GM12878 (cell line): ENCODE measurements around the gene HSCB. TPM values are rescaled to one million over a fixed set of nuclear protein-coding genes. Genes with fewer than 3 reads are reported as not detected.

Source experiments
- CBFB ChIP-seq: IDR thresholded peaks from 2 replicates; pipeline ENCODE4 v1.6.1; 2016; ENCODE audit warnings: antibody characterized with exemption, low read depth
- CBX5 ChIP-seq: sonication (generic); IDR thresholded peaks from 2 replicates; pipeline ENCODE4 v1.6.1; 2016; ENCODE audit warnings: low read depth, moderate library complexity, mild to moderate bottlenecking, inconsistent platforms
- CEBPB ChIP-seq, 2 experiments: fragments of 150-350 bp in 1 of 2; IDR thresholded peaks; 2 replicates each; pipeline ENCODE4 v1.6.1; 2012 to 2014; ENCODE audit warnings: low read depth in 2 of 2, low read length in 2 of 2, borderline replicate concordance in 1 of 2, inconsistent platforms in 1 of 2
- CHD4 ChIP-seq: fragments of 200-600 bp; sonication (generic); IDR thresholded peaks from 2 replicates; pipeline ENCODE4 v1.6.1; 2016; ENCODE audit warnings: mild to moderate bottlenecking
- CREM ChIP-seq: IDR thresholded peaks from 2 replicates; pipeline ENCODE4 v1.6.1; 2014; ENCODE audit warnings: antibody characterized with exemption, low read depth
- GATAD2B ChIP-seq: fragments of 450-650 bp; conservative IDR thresholded peaks from 2 replicates; pipeline ENCODE4 v1.6.1; 2017; ENCODE audit warnings: low read depth, mild to moderate bottlenecking, moderate library complexity
- KLF5 ChIP-seq: fragments of 450-650 bp; IDR thresholded peaks from 2 replicates; pipeline ENCODE4 v1.6.1; 2014; ENCODE audit warnings: mild to moderate bottlenecking; ENCODE audit not compliant: partially characterized antibody
- MEF2A ChIP-seq: IDR thresholded peaks from 2 replicates; pipeline ENCODE4 v1.6.1; 2011; ENCODE audit warnings: low read depth, mild to moderate bottlenecking, low read length, moderate library complexity; ENCODE audit not compliant: insufficient read depth
- MTA2 ChIP-seq: fragments of 450-650 bp; IDR thresholded peaks from 2 replicates; pipeline ENCODE4 v1.6.1; 2016; ENCODE audit warnings: low read depth, mild to moderate bottlenecking, moderate library complexity
- MYC ChIP-seq: IDR thresholded peaks from 2 replicates; pipeline ENCODE4 v1.6.1; 2011; ENCODE audit warnings: mild to moderate bottlenecking, low read length, moderate library complexity, inconsistent platforms; ENCODE audit not compliant: insufficient read depth, insufficient replicate concordance, insufficient read length, severe bottlenecking
- NBN ChIP-seq: fragments of 450-650 bp; IDR thresholded peaks from 2 replicates; pipeline ENCODE4 v1.6.1; 2016
- PAX5 ChIP-seq: IDR thresholded peaks from 2 replicates; pipeline ENCODE4 v1.6.1; 2011; ENCODE audit warnings: low read depth, low read length, borderline replicate concordance
- POU2F2 ChIP-seq: IDR thresholded peaks from 3 replicates; pipeline ENCODE4 v1.6.1; 2011; ENCODE audit warnings: low read depth, mild to moderate bottlenecking, low read length, borderline replicate concordance
- RAD21 ChIP-seq: IDR thresholded peaks from 2 replicates; pipeline ENCODE4 v1.6.1; 2011; ENCODE audit warnings: mild to moderate bottlenecking, low read depth, low read length, moderate library complexity; ENCODE audit not compliant: insufficient read depth
- RB1 ChIP-seq: fragments of 450-650 bp; formaldehyde crosslinking; IDR thresholded peaks from 2 replicates; pipeline ENCODE4 v1.6.1; 2017; ENCODE audit warnings: mild to moderate bottlenecking, borderline replicate concordance
- RCOR1 ChIP-seq: conservative IDR thresholded peaks from 2 replicates; pipeline ENCODE4 v1.6.1; 2012; ENCODE audit warnings: low read depth, low read length, improper control_type of control experiment
- STAT3 ChIP-seq: IDR thresholded peaks from 2 replicates; pipeline ENCODE4 v1.6.1; 2011; ENCODE audit warnings: low read depth, low read length, improper control_type of control experiment
- TCF7 ChIP-seq: IDR thresholded peaks from 2 replicates; pipeline ENCODE4 v1.6.1; 2014; ENCODE audit warnings: antibody characterized with exemption, borderline replicate concordance
- ZNF384 ChIP-seq: IDR thresholded peaks from 2 replicates; pipeline ENCODE4 v1.6.1; 2012; ENCODE audit warnings: low read depth, mild to moderate bottlenecking, low read length, improper control_type of control experiment, borderline replicate concordance
- polyA plus RNA-seq, 11 experiments: library from polyadenylated mRNA; depleted of rRNA in 4 of 11; unstranded in 6 of 11; stranded (reverse) in 5 of 11; fragments of >200 nt; fragmentation: Nextera tagmentation in 4 of 11; fragmentation: Illumina TruSeq in 1 of 11; extraction: Ambion mirVana in 4 of 11; extraction: Trizol in 1 of 11; gene quantifications; 1 replicate in 1 of 11; 2 replicates in 10 of 11; pipeline versions ENCODE4 v1.2.1 to v1.2.3, GENCODE V29; 2011 to 2016; ENCODE audit warnings: inconsistent platforms in 2 of 11, missing spikeins in 2 of 11, low read depth in 1 of 11
- total RNA-seq, 4 experiments: library from RNA; depleted of rRNA in 3 of 4; stranded (reverse); fragments of >200 nt in 3 of 4; fragmentation: Illumina TruSeq in 1 of 4; extraction: Trizol in 1 of 4; gene quantifications; 2 replicates each; pipeline versions ENCODE4 v1.2.1 to v1.2.3, GENCODE V29; 2013 to 2021
- TF ChIP-seq, protein P1 (sequence below): fragments of 450-650 bp; IDR thresholded peaks from 2 replicates; pipeline ENCODE4 v1.6.1; 2017; ENCODE audit warnings: borderline replicate concordance
- TF ChIP-seq, protein P2 (sequence below): fragments of 450-650 bp; IDR thresholded peaks from 2 replicates; pipeline ENCODE4 v1.6.1; 2018; ENCODE audit warnings: borderline replicate concordance, mild to moderate bottlenecking; ENCODE audit not compliant: partially characterized antibody
- TF ChIP-seq, protein P3 (sequence below): fragments of 450-650 bp; IDR thresholded peaks from 2 replicates; pipeline ENCODE4 v1.6.1; 2017; ENCODE audit warnings: mild to moderate bottlenecking, low read depth, inconsistent platforms; ENCODE audit not compliant: poor library complexity, severe bottlenecking
- TF ChIP-seq, protein P4 (sequence below): fragments of 450-650 bp; IDR thresholded peaks from 2 replicates; pipeline ENCODE4 v1.6.1; 2016; ENCODE audit warnings: mild to moderate bottlenecking

Gene HSCB
- total and polyA plus RNA-seq, 10 of the 15 experiments (the other 5 are each of a cell fraction or from before 2014, with no cell fraction given) = 10.6 to 28.4 (median 20.8) TPM

DNA sequence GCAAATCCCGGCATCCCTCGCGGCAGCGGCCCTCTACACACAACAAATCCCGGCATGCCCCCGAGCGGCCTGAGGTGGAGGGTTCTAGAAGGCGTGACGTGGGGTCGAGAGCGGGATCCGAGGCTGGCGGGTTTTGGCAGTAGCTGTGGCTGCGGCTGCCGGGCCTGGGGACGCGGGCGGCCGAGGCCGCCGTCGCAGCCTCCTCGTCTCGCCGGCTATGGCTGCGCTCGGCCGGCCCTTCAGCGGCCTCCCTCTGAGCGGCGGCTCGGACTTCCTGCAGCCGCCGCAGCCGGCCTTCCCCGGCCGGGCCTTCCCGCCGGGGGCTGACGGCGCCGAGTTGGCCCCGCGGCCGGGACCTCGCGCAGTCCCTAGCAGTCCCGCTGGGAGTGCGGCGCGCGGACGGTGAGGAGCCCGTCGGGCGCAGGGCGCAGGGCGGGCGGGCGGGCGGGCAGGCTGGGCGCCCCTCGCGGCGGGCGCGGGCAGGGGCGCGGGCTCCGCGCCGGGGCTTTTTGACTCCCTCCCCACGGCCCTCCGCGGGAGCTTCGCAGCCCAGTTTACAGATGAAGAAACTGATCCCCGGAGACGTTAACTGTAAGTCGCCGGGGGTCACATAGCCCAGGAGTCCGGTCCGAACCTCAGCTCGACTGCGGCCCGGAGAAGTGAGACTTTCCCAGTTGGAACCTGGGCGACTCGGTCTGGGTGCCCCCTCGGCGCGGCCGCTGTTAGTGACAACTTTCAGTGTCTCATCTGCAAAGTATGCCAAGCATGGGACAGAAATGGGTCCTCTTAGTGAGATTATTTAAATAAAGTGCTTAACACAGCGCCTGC is 31.0 kb downstream of the HSCB start, which contains the start of gene CCDC117 (continued):
- TF ChIP-seq GATAD2B (peak; percentile 89), CEBPB (IDR thresholded peaks at IDR 0.05; ENCODE audit: borderline replicate concordance in 1 of 2, low read depth in 2 of 2, low read length in 2 of 2) (no peak), MEF2A (no peak), MTA2 (no peak), CREM (peak; percentile 92), POU2F2 (peak; percentile 78; the same call in 2 of the 3 replicates), RCOR1 (0 out of 2 replicates have a peak, but pooled peaks have one; percentile 31), CBX5 (no peak), KLF5 (no peak), PAX5 (peak; percentile 55; the same call in 1 of the 2 replicates), NBN (no peak), ZNF384 (no peak), STAT3 (peak; percentile 8; the same call in 1 of the 2 replicates), CHD4 (no peak), RAD21 (peak; percentile 13; the same call in 1 of the 2 replicates), CBFB (no peak), MYC (no peak), RB1 (peak; percentile 67; the same call in 1 of the 2 replicates), TCF7 (no peak)
- TF ChIP-seq, protein P1, sequence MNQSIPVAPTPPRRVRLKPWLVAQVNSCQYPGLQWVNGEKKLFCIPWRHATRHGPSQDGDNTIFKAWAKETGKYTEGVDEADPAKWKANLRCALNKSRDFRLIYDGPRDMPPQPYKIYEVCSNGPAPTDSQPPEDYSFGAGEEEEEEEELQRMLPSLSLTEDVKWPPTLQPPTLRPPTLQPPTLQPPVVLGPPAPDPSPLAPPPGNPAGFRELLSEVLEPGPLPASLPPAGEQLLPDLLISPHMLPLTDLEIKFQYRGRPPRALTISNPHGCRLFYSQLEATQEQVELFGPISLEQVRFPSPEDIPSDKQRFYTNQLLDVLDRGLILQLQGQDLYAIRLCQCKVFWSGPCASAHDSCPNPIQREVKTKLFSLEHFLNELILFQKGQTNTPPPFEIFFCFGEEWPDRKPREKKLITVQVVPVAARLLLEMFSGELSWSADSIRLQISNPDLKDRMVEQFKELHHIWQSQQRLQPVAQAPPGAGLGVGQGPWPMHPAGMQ = no peak
- TF ChIP-seq, protein P2, sequence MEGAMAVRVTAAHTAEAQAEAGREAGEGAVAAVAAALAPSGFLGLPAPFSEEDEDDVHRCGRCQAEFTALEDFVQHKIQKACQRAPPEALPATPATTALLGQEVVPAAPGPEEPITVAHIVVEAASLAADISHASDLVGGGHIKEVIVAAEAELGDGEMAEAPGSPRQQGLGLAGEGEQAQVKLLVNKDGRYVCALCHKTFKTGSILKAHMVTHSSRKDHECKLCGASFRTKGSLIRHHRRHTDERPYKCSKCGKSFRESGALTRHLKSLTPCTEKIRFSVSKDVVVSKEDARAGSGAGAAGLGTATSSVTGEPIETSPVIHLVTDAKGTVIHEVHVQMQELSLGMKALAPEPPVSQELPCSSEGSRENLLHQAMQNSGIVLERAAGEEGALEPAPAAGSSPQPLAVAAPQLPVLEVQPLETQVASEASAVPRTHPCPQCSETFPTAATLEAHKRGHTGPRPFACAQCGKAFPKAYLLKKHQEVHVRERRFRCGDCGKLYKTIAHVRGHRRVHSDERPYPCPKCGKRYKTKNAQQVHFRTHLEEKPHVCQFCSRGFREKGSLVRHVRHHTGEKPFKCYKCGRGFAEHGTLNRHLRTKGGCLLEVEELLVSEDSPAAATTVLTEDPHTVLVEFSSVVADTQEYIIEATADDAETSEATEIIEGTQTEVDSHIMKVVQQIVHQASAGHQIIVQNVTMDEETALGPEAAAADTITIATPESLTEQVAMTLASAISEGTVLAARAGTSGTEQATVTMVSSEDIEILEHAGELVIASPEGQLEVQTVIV = no peak
- TF ChIP-seq, protein P3, sequence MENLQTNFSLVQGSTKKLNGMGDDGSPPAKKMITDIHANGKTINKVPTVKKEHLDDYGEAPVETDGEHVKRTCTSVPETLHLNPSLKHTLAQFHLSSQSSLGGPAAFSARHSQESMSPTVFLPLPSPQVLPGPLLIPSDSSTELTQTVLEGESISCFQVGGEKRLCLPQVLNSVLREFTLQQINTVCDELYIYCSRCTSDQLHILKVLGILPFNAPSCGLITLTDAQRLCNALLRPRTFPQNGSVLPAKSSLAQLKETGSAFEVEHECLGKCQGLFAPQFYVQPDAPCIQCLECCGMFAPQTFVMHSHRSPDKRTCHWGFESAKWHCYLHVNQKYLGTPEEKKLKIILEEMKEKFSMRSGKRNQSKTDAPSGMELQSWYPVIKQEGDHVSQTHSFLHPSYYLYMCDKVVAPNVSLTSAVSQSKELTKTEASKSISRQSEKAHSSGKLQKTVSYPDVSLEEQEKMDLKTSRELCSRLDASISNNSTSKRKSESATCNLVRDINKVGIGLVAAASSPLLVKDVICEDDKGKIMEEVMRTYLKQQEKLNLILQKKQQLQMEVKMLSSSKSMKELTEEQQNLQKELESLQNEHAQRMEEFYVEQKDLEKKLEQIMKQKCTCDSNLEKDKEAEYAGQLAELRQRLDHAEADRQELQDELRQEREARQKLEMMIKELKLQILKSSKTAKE = no peak
- TF ChIP-seq, protein P4, sequence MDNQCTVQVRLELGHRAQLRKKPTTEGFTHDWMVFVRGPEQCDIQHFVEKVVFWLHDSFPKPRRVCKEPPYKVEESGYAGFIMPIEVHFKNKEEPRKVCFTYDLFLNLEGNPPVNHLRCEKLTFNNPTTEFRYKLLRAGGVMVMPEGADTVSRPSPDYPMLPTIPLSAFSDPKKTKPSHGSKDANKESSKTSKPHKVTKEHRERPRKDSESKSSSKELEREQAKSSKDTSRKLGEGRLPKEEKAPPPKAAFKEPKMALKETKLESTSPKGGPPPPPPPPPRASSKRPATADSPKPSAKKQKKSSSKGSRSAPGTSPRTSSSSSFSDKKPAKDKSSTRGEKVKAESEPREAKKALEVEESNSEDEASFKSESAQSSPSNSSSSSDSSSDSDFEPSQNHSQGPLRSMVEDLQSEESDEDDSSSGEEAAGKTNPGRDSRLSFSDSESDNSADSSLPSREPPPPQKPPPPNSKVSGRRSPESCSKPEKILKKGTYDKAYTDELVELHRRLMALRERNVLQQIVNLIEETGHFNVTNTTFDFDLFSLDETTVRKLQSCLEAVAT = no peak
